Measurements from ENCODE around the gene PSMA1. TPM values are rescaled to one million over a fixed set of nuclear protein-coding genes. Genes with fewer than 3 reads are reported as not detected.

Gene PSMA1
- total RNA-seq, 1 experiment from 2014 or later = 167 TPM

- Histone ChIP-seq H3K14ac (ENCODE audit: insufficient read depth, low read length) (no peak overlapping the region), H3T11ph (ENCODE audit: low read length) (no peak overlapping the region), H3K4me1 (ENCODE audit: insufficient read depth, low read length) (no peaks in the 10 kb centered on the region), H3K79me1 (ENCODE audit: insufficient read depth, low read depth, low read length, poor library complexity, severe bottlenecking) (no peaks in the 10 kb centered on the region), H3K18ac (ENCODE audit: insufficient read length, low read depth, low read length) (no peak overlapping the region), H3K4ac (ENCODE audit: low read depth, low read length) (no peak overlapping the region), H3K4me2 (ENCODE audit: insufficient read depth, insufficient read length, low read length) (no peak overlapping the region), H4K5ac (ENCODE audit: insufficient read length, low read depth, low read length) (no peak overlapping the region), H2AK5ac (ENCODE audit: insufficient read length, low read length) (no peak overlapping the region), H3K9ac (ENCODE audit: extremely low read depth, insufficient read length, low read length) (no peak overlapping the region), H3K79me2 (ENCODE audit: insufficient read depth, low read length) (no peaks in the 10 kb centered on the region), H2BK20ac (ENCODE audit: low read depth, low read length, poor library complexity, severe bottlenecking) (no peak overlapping the region), H3K56ac (ENCODE audit: insufficient read length, low read depth, low read length) (no peak overlapping the region), H3K9me3 (ENCODE audit: control insufficient read depth, low read depth, low read length) (no peaks in the 10 kb centered on the region), H2BK5ac (ENCODE audit: insufficient read length, low read length) (no peak overlapping the region), H3K27ac (ENCODE audit: insufficient read length, low read depth, low read length) (no peak overlapping the region), H2BK15ac (ENCODE audit: low read depth, low read length) (no peak overlapping the region), H3K23ac (ENCODE audit: insufficient read length, low read depth, low read length) (no peak overlapping the region), H4K91ac (ENCODE audit: insufficient read length, low read depth, low read length) (no peak overlapping the region), H2BK12ac (ENCODE audit: insufficient read length, low read depth, low read length) (no peak overlapping the region), H2BK120ac (ENCODE audit: low read depth, low read length, poor library complexity, severe bottlenecking) (no peak overlapping the region), H4K8ac (replicated peaks; ENCODE audit: insufficient read length, low read depth, low read length) (no peak overlapping the region), H3K27me3 (ENCODE audit: insufficient read depth, low read length) (no peaks in the 10 kb centered on the region), H2AFZ (ENCODE audit: low read length) (no peak overlapping the region), H3K23me2 (ENCODE audit: insufficient read length, low read depth, low read length, poor library complexity, severe bottlenecking) (no peaks in the 10 kb centered on the region), H4K20me1 (ENCODE audit: control insufficient read depth, insufficient read depth, insufficient read length) (no peaks in the 10 kb centered on the region)
- no peak overlapping the region for H3K4me3 Mint-ChIP-seq
- H3K9me3 Mint-ChIP-seq = no peaks in the 10 kb centered on the region
- no peak for TF ChIP-seq CTCF (conservative IDR thresholded peaks at IDR 0.05)
- H3K27me3 Mint-ChIP-seq (ENCODE audit: low read depth) = no peaks in the 10 kb centered on the region
- no peak for DNase-seq
- H3K4me1 Mint-ChIP-seq = no peaks in the 10 kb centered on the region
- no peak overlapping the region for H3K27ac Mint-ChIP-seq
- peaks cover 22 to 51% (median 44%) of the 10 kb centered on the region in 3 experiments; a peak in 6 of 7 replicates for H3K36me3 Mint-ChIP-seq (ENCODE audit: insufficient read depth in 1 of 3, low read depth in 3 of 3)
Measured at GRCh38 chr11:14460147-14460546, 60.0 kb downstream of the PSMA1 start.

All from H9 (cell line).